Fibroblast of lung (primary cell): Measurements from ENCODE around the gene ADH6.

Experiments used
- EZH2 ChIP-seq: IDR thresholded peaks from 2 replicates; pipeline ENCODE4 v1.5.1; 2012; ENCODE audit warnings: low read length, control low read depth, mild to moderate bottlenecking; ENCODE audit errors: missing control alignments
- TF ChIP-seq, protein P1 (sequence below), 2 donors: IDR thresholded peaks in 1 of 2; conservative IDR thresholded peaks in 1 of 2; 1 replicate in 1 of 2; 2 replicates in 1 of 2; pipeline ENCODE4 v1.5.1; 2011 to 2012; ENCODE audit warnings: low read length in 2 of 2, control low read depth in 1 of 2, inconsistent platforms in 1 of 2, low read depth in 1 of 2, mild to moderate bottlenecking in 1 of 2

DNA sequence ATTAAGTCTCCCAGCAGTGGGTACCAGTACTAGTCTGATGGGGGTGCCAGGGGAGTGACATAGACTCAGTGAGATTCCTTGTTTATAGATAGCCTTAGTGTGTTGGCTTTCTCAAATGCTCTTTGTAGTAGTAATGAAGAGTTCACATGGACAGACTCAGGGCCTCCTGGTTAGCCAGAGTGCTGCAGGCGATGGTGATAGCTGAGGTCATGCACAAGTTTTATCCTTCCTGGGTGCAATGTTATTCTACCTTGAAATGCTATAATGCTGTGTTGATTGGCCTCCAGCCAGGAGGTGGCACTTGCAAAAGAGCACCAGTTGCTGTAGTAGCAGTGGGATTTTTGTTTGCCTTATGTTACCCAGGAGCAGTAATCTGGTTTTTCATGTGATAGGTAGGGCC, 39.4 kb downstream of the ADH6 start:
- TF ChIP-seq, protein P1, sequence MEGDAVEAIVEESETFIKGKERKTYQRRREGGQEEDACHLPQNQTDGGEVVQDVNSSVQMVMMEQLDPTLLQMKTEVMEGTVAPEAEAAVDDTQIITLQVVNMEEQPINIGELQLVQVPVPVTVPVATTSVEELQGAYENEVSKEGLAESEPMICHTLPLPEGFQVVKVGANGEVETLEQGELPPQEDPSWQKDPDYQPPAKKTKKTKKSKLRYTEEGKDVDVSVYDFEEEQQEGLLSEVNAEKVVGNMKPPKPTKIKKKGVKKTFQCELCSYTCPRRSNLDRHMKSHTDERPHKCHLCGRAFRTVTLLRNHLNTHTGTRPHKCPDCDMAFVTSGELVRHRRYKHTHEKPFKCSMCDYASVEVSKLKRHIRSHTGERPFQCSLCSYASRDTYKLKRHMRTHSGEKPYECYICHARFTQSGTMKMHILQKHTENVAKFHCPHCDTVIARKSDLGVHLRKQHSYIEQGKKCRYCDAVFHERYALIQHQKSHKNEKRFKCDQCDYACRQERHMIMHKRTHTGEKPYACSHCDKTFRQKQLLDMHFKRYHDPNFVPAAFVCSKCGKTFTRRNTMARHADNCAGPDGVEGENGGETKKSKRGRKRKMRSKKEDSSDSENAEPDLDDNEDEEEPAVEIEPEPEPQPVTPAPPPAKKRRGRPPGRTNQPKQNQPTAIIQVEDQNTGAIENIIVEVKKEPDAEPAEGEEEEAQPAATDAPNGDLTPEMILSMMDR (conservative IDR thresholded peaks at IDR 0.05 in 1 of 2, IDR thresholded peaks at IDR 0.05 in 1 of 2; ENCODE audit: low read depth in 1 of 2, low read length in 2 of 2): no peak
- TF ChIP-seq EZH2: no peak
